ENCODE results near the gene OR2S2.

DNA sequence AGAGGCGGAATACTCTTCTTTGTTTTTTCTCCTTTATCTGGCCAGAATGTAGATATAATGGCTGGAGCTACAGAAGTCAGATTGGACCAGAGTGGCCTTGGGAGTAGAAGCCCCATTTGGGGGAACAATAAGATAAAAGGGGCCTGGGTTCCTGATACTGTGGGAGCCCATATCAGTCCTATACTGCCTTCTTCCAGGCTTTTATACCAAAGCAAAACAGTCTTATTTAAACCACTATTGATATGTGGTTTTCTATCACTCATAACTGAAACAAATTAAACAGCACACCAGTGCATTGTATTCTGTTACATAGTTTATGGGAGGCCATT is 34.4 kb downstream of the OR2S2 start:
- TF ChIP-seq, protein P1, sequence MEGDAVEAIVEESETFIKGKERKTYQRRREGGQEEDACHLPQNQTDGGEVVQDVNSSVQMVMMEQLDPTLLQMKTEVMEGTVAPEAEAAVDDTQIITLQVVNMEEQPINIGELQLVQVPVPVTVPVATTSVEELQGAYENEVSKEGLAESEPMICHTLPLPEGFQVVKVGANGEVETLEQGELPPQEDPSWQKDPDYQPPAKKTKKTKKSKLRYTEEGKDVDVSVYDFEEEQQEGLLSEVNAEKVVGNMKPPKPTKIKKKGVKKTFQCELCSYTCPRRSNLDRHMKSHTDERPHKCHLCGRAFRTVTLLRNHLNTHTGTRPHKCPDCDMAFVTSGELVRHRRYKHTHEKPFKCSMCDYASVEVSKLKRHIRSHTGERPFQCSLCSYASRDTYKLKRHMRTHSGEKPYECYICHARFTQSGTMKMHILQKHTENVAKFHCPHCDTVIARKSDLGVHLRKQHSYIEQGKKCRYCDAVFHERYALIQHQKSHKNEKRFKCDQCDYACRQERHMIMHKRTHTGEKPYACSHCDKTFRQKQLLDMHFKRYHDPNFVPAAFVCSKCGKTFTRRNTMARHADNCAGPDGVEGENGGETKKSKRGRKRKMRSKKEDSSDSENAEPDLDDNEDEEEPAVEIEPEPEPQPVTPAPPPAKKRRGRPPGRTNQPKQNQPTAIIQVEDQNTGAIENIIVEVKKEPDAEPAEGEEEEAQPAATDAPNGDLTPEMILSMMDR (IDR thresholded peaks at IDR 0.05; ENCODE audit: low read depth, low read length), result no peak
- TF ChIP-seq EZH2phosphoT487 (IDR thresholded peaks at IDR 0.05; ENCODE audit: low read depth), result no peak
